Measurements from ENCODE around the gene HPN.
"Not testable (repeated sequence)": the region's sequence is repeated elsewhere in the genome, so short reads cannot be mapped to it uniquely, and the experiment has no call there.

The HPN gene

GRCh38 chr19:35028600-35028885, 13.0 kb upstream of the HPN start:
- H3K4me1 ChIP-seq (ENCODE audit: control insufficient read depth, insufficient read depth, low read length, poor library complexity, severe bottlenecking); H3K4me3 ChIP-seq (ENCODE audit: extremely low read depth, insufficient read depth, low read length, poor library complexity, severe bottlenecking); H3K27ac ChIP-seq (ENCODE audit: low read depth, low read length, severe bottlenecking); H3K9me3 ChIP-seq (ENCODE audit: control insufficient read depth, low read length): not testable (repeated sequence)
- WGBS, 2 experiments (ENCODE audit: insufficient coverage in 2 of 2): 94% methylated on average over 3 of the region's 3 CpGs; no CpG with 5 or more reads in 1 of the 2 experiments
- H3K36me3 ChIP-seq (ENCODE audit: control insufficient read depth, insufficient read depth, low read length): peaks cover 46% of the 10 kb centered on the region

GRCh38 chr19:35029275-35029736, 12.2 kb upstream of the HPN start:
- WGBS, 2 experiments (ENCODE audit: insufficient coverage in 2 of 2): 65 to 70% methylated on average over 4 to 6 of the region's 11 CpGs
- H3K9me3 ChIP-seq (ENCODE audit: control insufficient read depth, low read length): not testable (repeated sequence)
- peaks cover 39% of the 10 kb centered on the region for H3K36me3 ChIP-seq (ENCODE audit: control insufficient read depth, insufficient read depth, low read length)

GRCh38 chr19:35029737-35030256, 11.7 kb upstream of the HPN start:
- H3K4me3 ChIP-seq (ENCODE audit: extremely low read depth, insufficient read depth, low read length, poor library complexity, severe bottlenecking): peak overlapping the region; percentile 26
- H3K27ac ChIP-seq (ENCODE audit: low read depth, low read length, severe bottlenecking): no peak overlapping the region
- peaks cover 3% of the 10 kb centered on the region for H3K4me1 ChIP-seq (ENCODE audit: control insufficient read depth, insufficient read depth, low read length, poor library complexity, severe bottlenecking)
- peaks cover 40% of the 10 kb centered on the region for H3K36me3 ChIP-seq (ENCODE audit: control insufficient read depth, insufficient read depth, low read length)
- WGBS, 2 experiments (ENCODE audit: insufficient coverage in 2 of 2): 30 to 35% methylated on average over 5 to 9 of the region's 11 CpGs
- H3K9me3 ChIP-seq (ENCODE audit: control insufficient read depth, low read length): no peaks in the 10 kb centered on the region

More at GRCh38 chr19:35029275-35029736, 12.2 kb upstream of the HPN start:
- not testable (repeated sequence) for H3K4me1 ChIP-seq (ENCODE audit: control insufficient read depth, insufficient read depth, low read length, poor library complexity, severe bottlenecking); H3K4me3 ChIP-seq (ENCODE audit: extremely low read depth, insufficient read depth, low read length, poor library complexity, severe bottlenecking); H3K27ac ChIP-seq (ENCODE audit: low read depth, low read length, severe bottlenecking)

- no peaks in the 10 kb centered on the region for H3K9me3 ChIP-seq (ENCODE audit: control insufficient read depth, low read length)
- H3K4me3 ChIP-seq (ENCODE audit: extremely low read depth, insufficient read depth, low read length, poor library complexity, severe bottlenecking): peak within 1 kb of the TSS; percentile 44
- H3K27ac ChIP-seq (ENCODE audit: low read depth, low read length, severe bottlenecking): no peak within 1 kb of the TSS
- 1% methylated on average over 49 to 52 of the region's 118 CpGs for WGBS, 2 experiments (ENCODE audit: insufficient coverage in 2 of 2)
- peaks cover 35% of the 10 kb centered on the region for H3K36me3 ChIP-seq (ENCODE audit: control insufficient read depth, insufficient read depth, low read length)
- H3K4me1 ChIP-seq (ENCODE audit: control insufficient read depth, insufficient read depth, low read length, poor library complexity, severe bottlenecking): peaks cover 3% of the 10 kb centered on the region
Observed at GRCh38 chr19:35030257-35031071, 11.1 kb upstream of the HPN start, which contains the start of gene SCN1B. SCN1B (plus strand) TSS chr19:35030470; CDS start chr19:35030821, 351 bp downstream.

GRCh38 chr19:35031072-35031881, 10.2 kb upstream of the HPN start:
- 3 to 4% methylated on average over 27 to 30 of the region's 31 CpGs for WGBS, 2 experiments (ENCODE audit: insufficient coverage in 2 of 2)
- Histone ChIP-seq H3K36me3 (ENCODE audit: control insufficient read depth, insufficient read depth, low read length) (peaks cover 27% of the 10 kb centered on the region), H3K4me3 (ENCODE audit: extremely low read depth, insufficient read depth, low read length, poor library complexity, severe bottlenecking) (peak overlapping the region; percentile 44), H3K9me3 (ENCODE audit: control insufficient read depth, low read length) (no peaks in the 10 kb centered on the region), H3K4me1 (ENCODE audit: control insufficient read depth, insufficient read depth, low read length, poor library complexity, severe bottlenecking) (peaks cover 3% of the 10 kb centered on the region), H3K27ac (ENCODE audit: low read depth, low read length, severe bottlenecking) (no peak overlapping the region)

- Histone ChIP-seq H3K27ac (ENCODE audit: low read depth, low read length, severe bottlenecking) (no peak overlapping the region), H3K4me3 (ENCODE audit: extremely low read depth, insufficient read depth, low read length, poor library complexity, severe bottlenecking) (no peak overlapping the region), H3K9me3 (ENCODE audit: control insufficient read depth, low read length) (no peaks in the 10 kb centered on the region), H3K36me3 (ENCODE audit: control insufficient read depth, insufficient read depth, low read length) (peaks cover 16% of the 10 kb centered on the region), H3K4me1 (ENCODE audit: control insufficient read depth, insufficient read depth, low read length, poor library complexity, severe bottlenecking) (peaks cover 3% of the 10 kb centered on the region)
- 95 to 96% methylated on average over 16 to 17 of the region's 17 CpGs for WGBS, 2 experiments (ENCODE audit: insufficient coverage in 2 of 2)
Observed at GRCh38 chr19:35032356-35032865, 9.1 kb upstream of the HPN start.

GRCh38 chr19:35033067-35034004, 8.2 kb upstream of the HPN start:
- Histone ChIP-seq H3K27ac (ENCODE audit: low read depth, low read length, severe bottlenecking) (no peak overlapping the region), H3K9me3 (ENCODE audit: control insufficient read depth, low read length) (no peaks in the 10 kb centered on the region), H3K4me3 (ENCODE audit: extremely low read depth, insufficient read depth, low read length, poor library complexity, severe bottlenecking) (no peak overlapping the region), H3K4me1 (ENCODE audit: control insufficient read depth, insufficient read depth, low read length, poor library complexity, severe bottlenecking) (peaks cover 3% of the 10 kb centered on the region), H3K36me3 (ENCODE audit: control insufficient read depth, insufficient read depth, low read length) (peaks cover 7% of the 10 kb centered on the region)
- WGBS, 2 experiments (ENCODE audit: insufficient coverage in 2 of 2): 94% methylated on average over 27 of the region's 30 CpGs

- no peak overlapping the region for H3K4me3 ChIP-seq (ENCODE audit: extremely low read depth, insufficient read depth, low read length, poor library complexity, severe bottlenecking)
- H3K4me1 ChIP-seq (ENCODE audit: control insufficient read depth, insufficient read depth, low read length, poor library complexity, severe bottlenecking): peaks cover 3% of the 10 kb centered on the region
- no peak overlapping the region for H3K27ac ChIP-seq (ENCODE audit: low read depth, low read length, severe bottlenecking)
- H3K9me3 ChIP-seq (ENCODE audit: control insufficient read depth, low read length): no peaks in the 10 kb centered on the region
- peaks cover 6% of the 10 kb centered on the region for H3K36me3 ChIP-seq (ENCODE audit: control insufficient read depth, insufficient read depth, low read length)
- WGBS, 2 experiments (ENCODE audit: insufficient coverage in 2 of 2): 90 to 92% methylated on average over 15 to 16 of the region's 17 CpGs
Observed at GRCh38 chr19:35034005-35034502, 7.5 kb upstream of the HPN start.

- Histone ChIP-seq H3K4me1 (ENCODE audit: control insufficient read depth, insufficient read depth, low read length, poor library complexity, severe bottlenecking) (peaks cover 3% of the 10 kb centered on the region), H3K36me3 (ENCODE audit: control insufficient read depth, insufficient read depth, low read length) (peaks cover 6% of the 10 kb centered on the region), H3K27ac (ENCODE audit: low read depth, low read length, severe bottlenecking) (no peak overlapping the region), H3K9me3 (ENCODE audit: control insufficient read depth, low read length) (no peaks in the 10 kb centered on the region), H3K4me3 (ENCODE audit: extremely low read depth, insufficient read depth, low read length, poor library complexity, severe bottlenecking) (no peak overlapping the region)
- WGBS, 2 experiments (ENCODE audit: insufficient coverage in 2 of 2): 93 to 95% methylated on average over 7 to 8 of the region's 17 CpGs
Observed at GRCh38 chr19:35034588-35035382, 6.7 kb upstream of the HPN start.
